GM10248 (cell line): ENCODE data around the gene KRT85.

Experiments
- CTCF ChIA-PET: fragments of 300-600 bp; sonication (Branson Sonifier 250); formaldehyde crosslinking; extraction: SDS; loops from one replicate; lab custom pipeline; 2021; ENCODE audit warnings: antibody characterized with exemption; lab: Yijun Ruan, JAX
- POLR2A ChIA-PET: fragments of 350-650 bp; sonication (Branson Sonifier 250); formaldehyde crosslinking; extraction: SDS; loops from one replicate; lab custom pipeline; 2020; ENCODE audit warnings: antibody characterized with exemption; lab: Yijun Ruan, JAX
- DNase-seq: peaks from one replicate; pipeline ENCODE4 v3.0.0; 2012; ENCODE audit errors: extremely low spot score
- TF ChIP-seq, protein P1 (sequence below): IDR thresholded peaks from 2 replicates; pipeline ENCODE4 v1.5.1; 2012; ENCODE audit warnings: mild to moderate bottlenecking, low read depth; ENCODE audit errors: extremely low read depth, missing control alignments, control extremely low read depth

The KRT85 gene

GRCh38 chr12:52366738-52367485, at the start of gene KRT85:
Gene KRT85, minus strand, starts transcription at chr12:52367481. Its CDS starts 76 bp downstream, at chr12:52367405.
- TF ChIP-seq, protein P1, sequence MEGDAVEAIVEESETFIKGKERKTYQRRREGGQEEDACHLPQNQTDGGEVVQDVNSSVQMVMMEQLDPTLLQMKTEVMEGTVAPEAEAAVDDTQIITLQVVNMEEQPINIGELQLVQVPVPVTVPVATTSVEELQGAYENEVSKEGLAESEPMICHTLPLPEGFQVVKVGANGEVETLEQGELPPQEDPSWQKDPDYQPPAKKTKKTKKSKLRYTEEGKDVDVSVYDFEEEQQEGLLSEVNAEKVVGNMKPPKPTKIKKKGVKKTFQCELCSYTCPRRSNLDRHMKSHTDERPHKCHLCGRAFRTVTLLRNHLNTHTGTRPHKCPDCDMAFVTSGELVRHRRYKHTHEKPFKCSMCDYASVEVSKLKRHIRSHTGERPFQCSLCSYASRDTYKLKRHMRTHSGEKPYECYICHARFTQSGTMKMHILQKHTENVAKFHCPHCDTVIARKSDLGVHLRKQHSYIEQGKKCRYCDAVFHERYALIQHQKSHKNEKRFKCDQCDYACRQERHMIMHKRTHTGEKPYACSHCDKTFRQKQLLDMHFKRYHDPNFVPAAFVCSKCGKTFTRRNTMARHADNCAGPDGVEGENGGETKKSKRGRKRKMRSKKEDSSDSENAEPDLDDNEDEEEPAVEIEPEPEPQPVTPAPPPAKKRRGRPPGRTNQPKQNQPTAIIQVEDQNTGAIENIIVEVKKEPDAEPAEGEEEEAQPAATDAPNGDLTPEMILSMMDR: no peak
- no peak for DNase-seq
- CTCF ChIA-PET: interaction anchor here (0.9 to 1.1 kb wide), 3 partner anchors 19 to 504 kb away, joined by 3 read pairs; partner anchors contain the start of gene KRT84
- POLR2A ChIA-PET: no interaction called here

- ChIA-PET POLR2A (no interaction called here), CTCF (no interaction called here)
- no peak for DNase-seq
- TF ChIP-seq, protein P1: no peak
These were observed 49.5 kb upstream of the KRT85 start for GRCh38 chr12:52416795-52417194.

- ChIA-PET POLR2A (no interaction called here), CTCF (interaction anchor here (0.8 kb wide), 1 partner anchor 47 kb away, joined by 3 read pairs; no protein-coding TSS in a partner anchor)
- TF ChIP-seq, protein P1: no peak
- DNase-seq: no peak
These were observed 48.8 kb upstream of the KRT85 start for GRCh38 chr12:52415870-52416750.

GRCh38 chr12:52414936-52415335, 47.7 kb upstream of the KRT85 start:
- TF ChIP-seq, protein P1: no peak
- CTCF ChIA-PET: interaction anchor here (1.6 kb wide), 2 partner anchors 10 to 11 kb away, joined by 4 to 5 read pairs; no protein-coding TSS in a partner anchor
- no peak for DNase-seq
- POLR2A ChIA-PET: no interaction called here

GRCh38 chr12:52413782-52414345, 46.6 kb upstream of the KRT85 start:
- CTCF ChIA-PET: interaction anchor here (1.6 kb wide), 2 partner anchors 9 to 12 kb away, joined by 4 to 5 read pairs; no protein-coding TSS in a partner anchor
- POLR2A ChIA-PET: no interaction called here
- no peak for DNase-seq
- TF ChIP-seq, protein P1: no peak

DNA sequence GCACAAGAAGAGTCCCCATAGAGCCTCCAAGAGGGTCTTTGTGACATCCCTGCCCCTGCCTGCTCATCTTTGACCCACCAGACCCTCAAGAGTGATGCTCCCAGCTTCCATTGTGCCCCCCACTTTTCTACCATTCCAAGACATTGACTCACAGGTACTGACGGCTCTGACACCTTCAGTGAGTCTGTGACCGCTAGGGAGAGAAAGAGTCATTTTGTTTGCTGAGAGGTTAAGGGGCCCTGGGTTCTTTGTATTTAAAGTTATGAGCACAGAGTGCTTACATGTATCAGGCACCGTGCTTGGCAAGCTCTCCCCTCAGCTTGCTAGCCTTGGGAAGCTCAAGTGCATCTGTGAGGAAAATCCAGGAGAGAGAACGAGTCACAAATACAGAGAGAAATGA, 45.9 kb upstream of the KRT85 start:
- POLR2A ChIA-PET: no interaction called here
- TF ChIP-seq, protein P1: no peak
- CTCF ChIA-PET: interaction anchor here (1.6 kb wide), 2 partner anchors 9 to 12 kb away, joined by 4 to 5 read pairs; no protein-coding TSS in a partner anchor
- DNase-seq: no peak
